CD4-positive, alpha-beta T cell treated with Interleukin-17A for 1 hour (primary cell): ENCODE results near the gene ADSS1.
A peak's percentile ranks its signal among the peaks of the same experiment; 100 is the strongest.

Experiments used
- DNase-seq: peaks from one replicate; pipeline ENCODE4 v3.0.0-alpha.2; 2020

The ADSS1 gene

GRCh38 chr14:104723651-104724406 is at the start of gene ADSS1:
Gene ADSS1, plus strand, starts transcription at chr14:104724229. Its CDS starts 42 bp downstream, at chr14:104724271.
- peak; percentile 60 for DNase-seq

GRCh38 chr14:104675447-104675846 is 48.6 kb upstream of the ADSS1 start:
- DNase-seq, result no peak

DNA sequence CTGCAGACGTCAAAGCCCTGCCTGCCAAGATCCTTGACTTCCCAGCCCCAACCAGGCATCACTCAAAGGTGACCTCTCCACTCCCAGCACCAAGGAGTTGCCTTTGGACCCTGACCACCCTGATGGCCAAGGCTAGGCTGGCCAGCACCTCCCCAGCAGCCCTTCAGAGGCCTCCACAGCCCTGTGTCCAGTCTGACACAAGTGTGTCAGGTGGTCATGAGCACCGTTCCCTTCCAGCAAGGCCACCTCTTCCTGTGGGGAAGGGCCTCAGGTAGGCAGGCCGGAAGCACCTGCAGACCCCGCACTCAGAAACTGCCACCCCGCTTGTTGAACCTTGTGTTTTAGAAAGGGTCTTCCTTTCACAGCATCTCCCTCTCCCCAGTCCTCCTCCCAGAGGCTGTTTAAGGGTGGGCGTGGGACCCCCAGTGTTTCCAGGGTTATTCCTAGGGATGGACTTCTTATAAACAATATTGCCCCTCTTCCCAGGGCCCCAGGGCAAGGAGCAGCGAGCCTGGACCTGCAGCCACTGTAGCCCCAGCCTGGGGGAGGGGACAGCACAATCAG is 47.8 kb upstream of the ADSS1 start:
- DNase-seq, result no peak

DNA sequence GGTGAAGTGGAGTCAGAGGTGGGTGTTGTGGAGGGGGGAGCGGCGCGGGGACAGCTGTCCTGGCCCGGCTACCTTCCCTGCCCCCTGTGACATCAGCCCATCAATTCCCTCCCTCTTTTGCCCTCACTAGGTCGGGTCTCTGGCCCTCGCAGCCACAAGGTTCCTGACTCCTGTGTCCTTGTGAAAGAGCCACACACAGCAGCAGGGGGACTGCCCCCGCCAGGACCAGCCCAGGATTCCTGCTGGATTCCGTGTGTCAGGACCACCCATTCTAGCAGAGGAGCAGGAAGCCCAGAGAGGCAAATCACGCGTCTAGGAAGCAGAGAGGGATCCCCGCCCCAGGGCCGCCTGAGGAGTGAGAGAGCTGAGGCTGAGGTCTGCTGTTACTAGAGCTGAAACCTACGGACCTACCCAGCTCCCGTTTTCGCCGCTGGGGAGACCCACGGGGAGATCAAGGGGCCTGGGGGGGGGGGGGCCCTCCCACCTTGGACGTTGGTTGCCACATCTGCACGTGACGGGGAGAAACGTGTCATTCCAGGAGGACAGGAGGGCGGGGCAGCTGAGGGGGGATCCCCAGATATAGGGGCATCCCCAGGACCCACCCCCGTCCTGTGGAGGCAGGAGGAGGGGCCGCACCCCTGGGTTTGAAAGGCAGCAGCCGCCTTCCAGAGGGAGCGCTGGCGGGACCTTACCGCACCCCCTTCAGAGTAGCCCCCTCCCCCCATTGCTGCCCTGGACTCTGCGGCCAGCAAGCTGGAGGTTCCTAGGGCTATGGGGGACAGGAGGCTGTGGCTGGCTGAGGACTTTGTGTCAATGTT is 47.1 kb upstream of the ADSS1 start:
- peak; percentile 45 for DNase-seq

- DNase-seq, result peak; percentile 60
Observed at GRCh38 chr14:104677512-104678332, 46.3 kb upstream of the ADSS1 start.

GRCh38 chr14:104678346-104678745 is 45.7 kb upstream of the ADSS1 start:
- no peak for DNase-seq

DNA sequence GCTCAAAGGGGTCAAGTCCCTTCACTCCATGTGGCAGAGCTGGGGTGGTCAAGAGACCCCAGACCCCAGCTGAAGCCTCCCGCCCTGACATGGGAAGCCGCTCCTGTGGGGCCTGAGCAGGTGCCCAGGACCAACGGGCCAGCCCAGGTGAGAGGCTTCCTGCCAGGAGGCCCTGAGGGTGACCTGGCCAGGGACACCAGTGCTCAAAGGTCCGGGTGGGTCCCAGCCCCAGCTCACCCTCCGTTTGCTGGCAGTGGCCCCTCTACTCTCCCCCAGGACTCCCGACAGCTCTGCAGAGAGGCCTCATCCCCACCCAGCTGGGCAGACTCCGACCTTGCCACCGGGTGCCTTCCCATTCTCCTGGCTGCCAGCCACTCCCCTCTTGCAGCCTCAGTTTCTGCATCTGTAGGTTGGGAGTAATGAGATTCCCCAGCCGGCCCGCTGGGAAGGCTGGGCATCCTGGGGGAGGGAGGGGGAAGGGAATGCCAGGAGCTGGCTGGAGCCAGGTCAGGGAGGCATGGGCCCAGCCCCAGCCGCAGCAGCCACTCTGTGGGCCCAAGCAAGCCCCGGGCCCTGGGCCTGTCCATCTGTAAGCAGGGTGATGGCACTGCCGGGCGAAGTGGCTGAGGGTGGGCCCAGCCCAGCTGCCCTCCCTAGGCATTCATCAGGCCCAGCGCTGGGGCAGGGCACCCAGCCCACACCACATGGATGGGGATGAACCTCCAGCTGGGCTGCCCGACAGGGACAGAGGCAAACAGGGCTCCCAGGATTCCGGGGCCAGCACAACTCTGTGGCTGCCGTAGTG is 44.9 kb upstream of the ADSS1 start:
- no peak for DNase-seq

DNA sequence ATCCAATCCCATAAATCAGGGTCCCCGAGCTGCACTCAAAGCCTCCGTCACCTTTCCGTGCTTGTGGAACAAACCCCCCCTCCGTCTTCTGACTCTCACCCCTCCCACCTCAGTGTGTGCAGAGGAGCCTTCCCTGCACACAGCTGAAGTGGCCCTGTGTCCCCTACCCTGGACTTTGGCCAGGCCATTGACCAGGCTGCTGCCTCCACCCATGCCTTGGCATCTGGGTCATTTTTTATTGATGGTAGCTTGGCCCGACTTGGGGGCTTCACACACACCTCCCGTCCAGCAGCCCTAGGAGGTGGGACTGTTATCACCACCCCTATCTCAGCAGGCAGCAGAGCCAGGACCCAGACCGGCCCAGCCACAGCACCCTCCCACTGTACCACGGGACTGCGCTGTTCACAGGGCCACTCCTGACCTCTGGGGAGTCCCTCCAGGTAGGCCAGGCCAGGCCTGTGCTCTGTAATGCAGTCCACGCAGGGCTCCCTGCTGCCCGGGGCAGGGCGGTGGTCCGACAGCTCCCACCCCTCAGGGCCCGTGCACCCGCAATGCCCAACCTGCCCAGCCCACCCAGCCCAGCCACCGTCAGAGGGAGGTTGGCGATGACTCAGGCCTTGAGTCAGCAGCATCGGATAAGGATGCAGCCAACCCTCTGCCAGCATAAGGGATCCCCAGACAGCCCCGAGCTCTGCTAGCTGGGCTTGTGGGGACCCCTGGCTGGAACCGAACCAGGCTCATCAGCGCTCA is 43.8 kb upstream of the ADSS1 start:
- DNase-seq, result no peak

DNA sequence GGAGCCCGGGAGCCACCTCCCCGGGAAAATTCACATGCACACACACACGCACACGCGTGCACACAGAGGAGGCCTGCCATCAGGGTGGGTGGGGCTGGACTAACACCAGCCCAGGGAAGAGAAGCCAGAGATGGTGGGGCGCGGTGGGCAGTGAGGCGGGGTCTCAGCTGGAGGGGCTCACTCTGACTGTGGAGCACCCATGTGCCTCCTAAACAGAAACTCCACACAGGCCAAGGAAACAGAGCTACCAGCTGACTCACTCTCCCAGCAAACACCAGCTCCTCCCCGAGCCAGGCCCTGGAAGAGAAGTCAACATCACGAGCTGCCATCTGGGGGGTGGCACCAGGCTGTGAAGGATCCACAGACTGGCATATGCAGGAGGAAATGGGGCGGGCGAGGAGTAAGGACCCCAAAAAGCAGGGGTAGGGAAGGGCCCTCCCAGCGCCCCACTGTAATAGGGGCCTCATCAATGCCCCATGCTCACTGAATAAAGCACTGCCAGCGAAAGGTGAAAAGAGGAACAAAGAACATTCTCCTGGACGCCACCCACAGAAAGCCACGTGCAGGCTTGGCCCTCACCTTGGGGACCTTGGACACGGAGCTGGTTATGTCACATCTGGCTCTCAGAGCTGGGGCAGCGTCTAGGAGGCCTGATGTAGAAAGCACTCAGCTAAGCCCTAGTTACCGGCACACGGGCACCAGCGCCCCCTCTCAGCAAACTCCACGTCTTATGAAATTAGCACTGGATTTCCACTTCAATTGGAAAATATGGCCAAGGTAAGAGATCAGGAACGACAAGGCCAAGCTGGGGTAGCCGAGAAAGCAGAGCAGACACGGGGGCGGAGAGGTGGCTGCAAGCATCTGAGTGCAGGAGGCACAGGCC is 43.0 kb upstream of the ADSS1 start:
- DNase-seq, result no peak

DNA sequence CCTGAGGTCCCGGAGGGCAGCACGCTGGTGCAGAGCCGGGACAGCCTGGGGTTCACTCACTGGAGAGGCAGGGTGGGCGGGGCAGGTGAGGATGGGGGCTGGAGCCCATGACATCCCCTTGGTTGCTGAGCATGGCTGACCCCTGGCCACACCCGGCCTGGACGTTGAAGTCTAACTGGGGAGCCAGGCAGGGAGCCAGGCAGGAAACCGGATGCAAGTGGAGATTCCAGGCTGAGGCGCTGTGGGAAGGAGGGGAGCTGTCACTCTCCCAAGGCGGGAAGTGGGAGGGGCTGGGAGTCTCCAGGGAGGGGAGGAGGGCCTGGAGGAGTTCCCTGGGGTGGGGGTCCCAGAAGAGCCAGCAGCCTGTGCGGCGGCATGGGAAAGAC is 42.3 kb upstream of the ADSS1 start:
- DNase-seq, result no peak

DNA sequence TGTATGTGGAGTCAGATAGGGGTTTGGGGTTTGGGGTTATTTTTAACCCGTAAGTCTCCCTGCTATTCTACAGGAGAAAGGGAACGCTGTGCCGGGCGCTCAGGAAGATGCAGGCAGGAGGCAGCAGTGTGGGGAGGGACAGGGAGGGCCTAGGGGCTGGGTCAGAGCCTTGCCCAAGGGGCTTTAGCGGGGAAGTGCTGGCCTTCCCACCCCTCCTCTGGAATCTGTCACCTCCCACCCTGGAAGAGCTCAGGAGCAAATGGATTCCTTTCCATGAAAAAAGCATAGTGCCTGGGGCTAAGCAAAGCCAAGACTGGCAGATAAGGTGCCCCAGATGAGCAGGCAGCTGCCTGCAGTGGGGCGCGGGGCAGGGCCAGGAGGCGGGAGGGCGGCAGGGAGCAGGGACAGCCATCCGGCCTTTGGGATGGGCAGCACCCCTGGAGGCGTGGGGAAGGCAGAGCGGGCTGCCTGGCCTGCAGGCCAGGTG is 41.9 kb upstream of the ADSS1 start:
- DNase-seq, result no peak

DNA sequence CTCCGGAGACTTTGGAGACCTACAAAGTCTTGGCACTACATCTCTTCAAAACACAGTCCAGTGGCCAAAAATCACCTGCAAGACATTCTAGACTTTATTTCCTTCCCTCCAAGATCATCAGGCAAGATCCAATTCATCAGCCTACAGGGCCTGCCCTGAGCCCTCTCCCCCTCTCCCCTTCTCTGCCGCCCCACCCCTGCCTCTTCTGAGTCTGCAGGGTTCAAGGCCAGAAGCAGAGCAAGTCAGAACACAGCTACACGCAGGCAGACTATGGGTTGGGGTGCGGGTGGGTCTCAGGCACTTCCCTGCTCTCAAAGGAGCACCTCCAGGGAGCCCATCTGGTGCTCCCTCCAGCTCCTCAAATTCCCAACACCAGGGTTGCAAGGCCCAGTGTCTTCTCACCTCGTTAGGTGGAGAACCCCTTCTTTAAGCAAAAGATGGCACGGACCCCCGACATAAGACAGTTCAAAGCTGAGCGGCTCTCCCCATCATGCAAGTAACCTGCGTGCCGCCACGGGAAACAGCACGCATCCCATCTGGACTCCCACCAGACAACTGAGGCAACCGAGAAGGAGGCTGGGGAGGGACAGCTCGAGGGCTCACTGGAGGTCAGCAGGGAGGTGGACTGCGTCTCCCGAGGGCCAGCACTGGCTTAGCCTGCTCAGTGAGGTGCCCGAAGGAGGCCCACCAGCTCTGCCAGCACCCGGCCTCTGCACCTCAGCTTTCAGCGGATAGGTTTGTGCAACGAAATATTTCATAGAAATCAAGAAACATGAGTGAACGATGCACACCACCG is 40.2 kb upstream of the ADSS1 start:
- no peak for DNase-seq

DNA sequence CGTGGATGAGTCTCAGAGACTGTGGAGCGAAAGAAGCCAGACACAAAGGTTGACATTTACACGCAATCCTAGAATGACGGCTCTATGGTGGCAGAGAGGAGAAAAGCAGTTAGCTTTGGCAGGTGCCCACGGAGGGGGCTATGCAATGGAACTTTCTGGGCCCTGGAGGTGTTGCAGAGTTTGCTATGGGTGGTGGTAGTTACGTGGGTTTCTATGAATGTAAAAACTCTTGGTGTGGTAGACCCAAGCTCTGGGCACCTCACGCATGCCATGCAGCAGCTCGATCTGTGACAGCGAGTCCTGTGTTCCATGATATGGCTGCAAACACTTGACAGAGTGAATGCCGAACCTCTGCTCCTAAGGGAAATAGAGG is 39.6 kb upstream of the ADSS1 start:
- DNase-seq, result no peak

DNA sequence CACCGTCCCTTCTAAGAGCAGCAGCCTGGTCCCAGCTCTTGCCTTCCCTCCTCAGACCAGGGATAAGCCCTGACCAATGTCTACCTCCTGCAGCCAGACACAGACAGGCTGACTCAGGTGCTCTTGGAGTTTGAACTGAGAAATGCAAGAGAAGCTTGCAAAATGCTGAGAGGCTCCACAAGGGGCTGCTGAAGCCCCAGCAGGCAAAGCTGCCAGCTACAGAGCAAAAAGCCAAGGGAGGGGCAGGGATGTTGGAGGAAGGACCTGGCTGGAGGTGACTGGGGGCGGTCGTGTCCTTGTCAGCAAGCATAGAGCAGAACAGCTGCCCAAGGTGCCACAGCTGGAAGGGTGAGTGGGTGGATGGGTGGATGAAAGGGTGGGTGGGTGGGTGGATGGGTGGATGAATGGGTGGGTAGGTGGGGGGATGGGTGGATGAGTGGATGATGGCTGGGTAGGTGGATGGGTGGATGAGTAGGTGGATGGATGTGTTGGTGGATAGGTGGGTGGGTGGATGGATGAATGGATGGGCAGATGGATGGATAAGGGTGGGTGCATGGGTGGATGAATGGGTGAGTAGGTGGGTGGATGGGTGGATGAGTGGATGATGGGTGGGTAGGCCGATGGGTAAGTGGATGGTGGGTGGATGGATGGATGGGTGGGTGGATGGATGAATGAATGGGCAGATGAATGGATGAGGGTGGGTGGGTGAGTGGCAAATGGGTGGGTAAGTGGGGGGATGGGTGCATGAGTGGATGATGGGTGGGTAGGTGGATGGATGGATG is 38.6 kb upstream of the ADSS1 start:
- no peak for DNase-seq

DNA sequence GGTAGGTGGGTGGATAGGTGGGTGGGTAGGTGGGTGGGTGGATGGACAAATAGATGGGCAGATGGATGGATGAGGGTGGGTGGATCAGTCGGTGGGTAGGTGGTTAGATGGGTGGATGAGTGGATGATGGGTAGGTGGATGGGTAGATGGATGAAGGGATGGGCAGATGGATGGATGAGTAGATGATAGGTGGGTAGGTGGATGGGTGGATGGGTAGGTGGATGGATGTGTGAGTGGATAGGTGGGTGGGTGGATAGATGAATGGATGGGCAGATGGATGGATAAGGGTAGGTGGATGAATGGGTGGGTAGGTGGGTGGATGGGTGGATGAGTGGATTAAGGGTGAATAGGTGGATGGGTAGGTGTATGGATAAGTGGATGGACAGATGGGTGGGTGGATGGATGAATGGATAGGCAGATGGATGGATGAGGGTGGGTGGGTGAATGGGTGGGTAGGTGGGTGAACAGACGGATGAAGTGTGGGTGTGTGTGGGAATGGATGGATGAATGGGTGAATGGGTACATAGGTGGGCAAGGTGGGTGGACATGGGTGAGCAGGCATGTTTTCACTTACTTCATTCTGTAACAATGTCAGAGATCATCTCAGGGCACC is 37.9 kb upstream of the ADSS1 start:
- no peak for DNase-seq

DNA sequence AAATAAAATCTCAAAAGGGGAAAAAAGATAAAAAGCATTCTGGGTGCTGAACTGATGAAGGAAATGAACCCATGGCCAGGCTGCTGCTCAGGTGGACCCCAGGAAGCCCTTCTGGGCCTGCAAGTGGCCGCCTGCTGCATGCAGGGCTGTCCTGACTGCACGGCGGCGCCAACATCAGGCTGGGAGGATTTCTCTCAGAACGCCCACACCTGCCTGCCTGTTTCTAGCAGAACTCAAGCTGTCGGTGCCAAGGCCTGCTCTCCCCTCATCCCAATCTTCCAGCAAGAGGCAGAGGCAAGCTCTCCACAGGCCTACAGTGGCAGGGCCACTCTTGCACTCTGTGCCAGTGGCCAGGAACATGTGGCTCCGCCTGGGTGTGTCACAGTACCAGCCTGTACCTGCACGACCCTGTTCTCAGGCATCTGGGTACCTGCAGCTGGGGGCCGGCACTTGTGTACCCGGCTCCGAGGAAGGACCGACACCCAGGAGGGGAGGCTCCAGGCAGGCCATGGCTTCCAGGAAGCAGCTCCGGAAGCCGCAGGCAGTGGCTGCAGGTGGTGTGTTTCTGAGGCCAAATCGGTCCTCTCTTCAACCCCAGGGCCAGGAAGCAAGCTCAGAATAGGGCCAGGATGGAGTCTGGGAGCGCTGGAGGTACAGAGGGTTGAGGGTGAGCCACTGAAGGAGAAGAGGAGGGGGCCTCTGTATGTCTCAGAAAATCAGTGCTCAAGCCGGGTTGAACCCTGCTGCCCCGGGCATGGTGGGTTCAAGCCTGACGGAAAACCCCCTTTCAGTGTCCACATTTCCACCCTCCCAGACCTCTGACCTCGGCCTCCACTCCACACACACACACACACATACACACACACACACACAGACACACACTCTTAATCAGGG is 37.2 kb upstream of the ADSS1 start:
- DNase-seq, result peak; percentile 32
